Erythroblast (primary cell): ENCODE results near the gene ZNF516.

Experiments used
- DNase-seq, 2 experiments: peaks; one replicate each; lab custom pipeline; 2025; lab: John Stamatoyannopoulos, UW
- GATA1 ChIP-seq: IDR thresholded peaks from 2 replicates; pipeline ENCODE4 v1.6.1; 2011; ENCODE audit warnings: low read depth, mild to moderate bottlenecking, control low read depth, low read length, moderate library complexity
- POLR2A ChIP-seq: IDR thresholded peaks from 2 replicates; pipeline ENCODE4 v1.6.1; 2011; ENCODE audit warnings: mild to moderate bottlenecking, low read length

The ZNF516 gene

DNA sequence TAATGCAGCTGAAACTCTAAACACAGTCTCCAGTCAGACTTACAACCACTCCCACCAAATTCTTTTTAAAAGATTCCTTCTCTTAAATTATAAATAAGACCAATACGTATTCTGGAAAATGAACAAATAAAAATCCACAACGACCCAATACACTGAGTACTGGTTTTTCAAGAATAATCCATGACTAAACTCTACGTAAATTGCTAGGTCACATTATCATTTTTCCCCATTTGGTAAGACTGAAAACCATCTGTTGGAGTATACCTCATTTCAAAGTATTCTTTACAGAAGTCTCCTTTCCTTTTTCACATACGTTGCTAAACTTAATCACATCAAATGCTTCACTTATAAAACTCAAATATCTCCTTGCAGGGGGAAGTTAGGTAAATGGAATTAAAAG lies 6.0 kb downstream of the ZNF516 start:
- DNase-seq: no peak
- TF ChIP-seq GATA1 (no peak), POLR2A (no peak)

DNA sequence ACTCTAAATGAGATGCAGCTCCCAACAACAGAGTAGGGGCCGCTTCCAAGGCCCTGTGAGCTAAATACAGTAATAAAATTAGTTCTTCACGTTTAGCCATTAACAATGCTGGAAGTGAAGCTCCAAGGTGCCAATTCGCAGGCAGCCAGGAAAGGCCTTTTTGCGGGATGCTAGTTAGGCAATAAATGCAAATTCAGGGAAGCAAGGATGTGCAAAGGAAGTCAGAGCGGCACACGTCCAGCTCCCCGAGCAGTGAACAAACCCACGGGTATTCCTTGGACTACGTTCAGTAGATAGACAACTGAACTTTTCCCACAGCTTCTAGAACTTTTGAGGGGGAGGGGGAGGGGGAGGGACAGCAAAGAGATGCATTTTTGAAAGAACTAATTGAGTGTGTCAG lies 6.9 kb downstream of the ZNF516 start:
- TF ChIP-seq GATA1: no peak
- no peak for TF ChIP-seq POLR2A

GRCh38 chr18:76487782-76488181 lies 7.3 kb downstream of the ZNF516 start:
- no peak for DNase-seq
- TF ChIP-seq GATA1 (no peak), POLR2A (no peak)

More for the DNA sequence above, 6.9 kb downstream of the ZNF516 start:
- no peak for DNase-seq

DNA sequence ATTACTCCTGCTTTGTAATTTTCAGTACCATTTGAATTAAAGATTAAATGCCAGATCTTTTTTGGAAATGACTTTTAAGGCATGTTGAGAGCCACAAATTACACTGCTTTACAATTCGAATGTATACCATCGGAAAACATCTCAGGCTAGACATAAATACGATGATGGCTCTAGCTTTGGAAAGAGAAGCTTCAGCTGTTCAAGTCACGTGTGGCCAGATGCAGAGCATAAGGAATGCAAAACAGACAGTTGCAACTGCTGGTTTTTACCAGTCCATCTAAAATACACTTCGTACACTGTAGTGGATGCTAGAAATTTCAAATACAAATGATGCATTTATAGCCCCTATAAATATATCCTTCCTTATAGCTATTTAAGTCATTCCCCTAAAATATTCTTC lies 8.0 kb downstream of the ZNF516 start:
- TF ChIP-seq GATA1: no peak
- no peak for TF ChIP-seq POLR2A
- DNase-seq: no peak

GRCh38 chr18:76486574-76486973 lies 8.5 kb downstream of the ZNF516 start:
- no peak for TF ChIP-seq POLR2A
- TF ChIP-seq GATA1: no peak
- DNase-seq: no peak

GRCh38 chr18:76486038-76486437 lies 9.0 kb downstream of the ZNF516 start:
- TF ChIP-seq POLR2A (no peak), GATA1 (no peak)
- no peak for DNase-seq

GRCh38 chr18:76484749-76485387 lies 10.2 kb downstream of the ZNF516 start:
- no peak for DNase-seq
- TF ChIP-seq GATA1 (no peak), POLR2A (no peak)

- DNase-seq: peak in 1 of 2 experiments; percentile 41
- TF ChIP-seq POLR2A (no peak), GATA1 (no peak)
These were observed 11.3 kb downstream of the ZNF516 start for GRCh38 chr18:76483780-76484179.

GRCh38 chr18:76482971-76483691 lies 11.9 kb downstream of the ZNF516 start:
- no peak for TF ChIP-seq GATA1
- no peak for TF ChIP-seq POLR2A
- DNase-seq: no peak

DNA sequence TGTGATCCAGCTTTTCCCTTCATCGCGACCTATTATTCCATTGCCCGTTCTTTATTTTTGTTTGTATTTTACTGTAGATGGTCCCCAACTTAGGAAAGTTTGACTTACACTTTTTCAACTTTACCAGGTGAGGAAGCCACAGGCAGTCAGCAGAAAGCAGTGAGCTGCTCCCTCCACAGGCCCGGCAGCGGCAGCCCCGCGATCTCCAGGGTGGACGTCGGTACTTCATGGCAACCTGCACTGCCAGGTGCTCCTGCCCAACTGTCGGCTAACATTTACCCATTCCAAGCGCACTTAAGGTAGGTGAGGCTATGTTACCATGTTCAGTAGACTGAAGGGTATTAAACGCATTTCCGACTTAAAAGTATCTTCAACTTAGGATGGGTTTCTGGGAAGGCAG lies 12.8 kb downstream of the ZNF516 start:
- TF ChIP-seq GATA1: no peak
- no peak for DNase-seq

GRCh38 chr18:76480913-76481312 lies 14.1 kb downstream of the ZNF516 start:
- peak; percentile 23 to 34 for DNase-seq
- TF ChIP-seq POLR2A (no peak), GATA1 (no peak)

DNA sequence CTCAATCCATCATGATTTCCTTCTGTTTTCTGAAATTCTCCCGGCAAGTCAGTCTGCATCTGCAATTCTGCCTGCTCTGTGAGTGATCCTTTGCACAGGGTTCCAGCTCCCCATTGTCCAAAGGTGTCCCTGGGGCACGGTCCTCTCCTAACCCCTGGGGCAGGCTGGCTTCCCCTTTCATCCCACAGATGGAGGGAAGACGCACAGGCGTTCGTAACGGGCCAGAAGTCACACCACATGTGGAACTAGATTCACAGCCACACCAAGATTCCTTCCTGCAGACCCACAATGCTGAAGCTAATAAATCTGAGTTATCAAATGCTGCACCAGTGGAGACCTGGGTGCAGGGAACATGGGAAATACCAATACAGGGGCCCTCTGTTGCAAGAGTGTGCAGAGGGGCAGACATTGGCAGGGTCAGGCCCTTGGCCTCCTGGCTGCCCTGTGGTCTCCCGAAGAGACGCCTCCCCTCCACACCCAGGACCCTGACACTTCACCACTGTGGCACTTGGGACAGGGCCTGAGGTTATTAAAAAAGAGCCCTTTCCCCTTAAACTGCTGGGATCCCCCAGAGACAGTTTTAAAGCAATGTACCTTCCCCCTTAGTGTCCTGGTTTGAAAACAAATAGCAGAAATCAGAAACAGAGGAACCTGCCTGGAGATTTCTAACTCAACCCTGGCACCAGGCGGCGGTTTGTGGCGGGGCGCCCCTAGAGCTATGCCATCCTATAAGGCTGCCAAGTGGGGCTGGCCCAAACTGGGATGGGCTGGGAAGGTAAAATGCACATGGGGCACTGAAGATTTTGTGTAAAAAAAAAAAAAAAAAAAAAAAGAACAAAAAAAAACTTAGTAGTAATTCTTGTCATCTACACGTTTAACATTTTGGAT lies 15.4 kb downstream of the ZNF516 start:
- no peak for DNase-seq
- no peak for TF ChIP-seq GATA1
- TF ChIP-seq POLR2A: no peak

- DNase-seq: peak; percentile 85 to 88
- TF ChIP-seq POLR2A (no peak), GATA1 (no peak)
These were observed 18.1 kb downstream of the ZNF516 start for GRCh38 chr18:76476665-76477561.
